HS-27A (cell line): ENCODE results near the gene PHF21A.

ENCODE experiments used
- DNase-seq: peaks from one replicate; pipeline ENCODE4 v3.0.0-alpha.2; 2012; ENCODE audit warnings: low read depth, missing footprints

Gene PHF21A

DNA sequence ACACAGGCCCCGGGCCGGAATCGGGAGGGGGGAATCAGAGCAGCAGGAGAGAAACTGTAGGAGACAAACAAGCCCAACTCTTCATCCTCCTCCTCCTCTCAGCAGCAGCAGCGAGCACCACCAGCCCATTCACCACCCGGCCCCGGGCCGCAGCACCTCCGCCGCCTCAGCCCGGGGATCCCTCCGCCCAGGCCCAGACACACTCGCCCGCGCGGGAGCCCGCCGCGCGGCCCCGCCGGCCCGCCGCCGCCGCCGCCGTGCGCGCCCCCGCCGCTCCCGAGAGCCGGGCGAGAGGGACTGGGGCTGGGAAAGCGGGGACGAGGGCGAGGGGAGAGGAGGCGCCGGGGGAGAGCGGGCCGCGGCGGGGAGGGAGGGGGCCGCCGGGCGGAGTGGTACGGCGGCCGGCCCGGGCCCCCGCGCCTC is at the start of gene PHF21A:
TSS of gene PHF21A (minus strand) at position 154 of the 423 bp plus-strand sequence. CDS start 37,235 bp downstream, outside the sequence.
- DNase-seq: peak; percentile 76

DNA sequence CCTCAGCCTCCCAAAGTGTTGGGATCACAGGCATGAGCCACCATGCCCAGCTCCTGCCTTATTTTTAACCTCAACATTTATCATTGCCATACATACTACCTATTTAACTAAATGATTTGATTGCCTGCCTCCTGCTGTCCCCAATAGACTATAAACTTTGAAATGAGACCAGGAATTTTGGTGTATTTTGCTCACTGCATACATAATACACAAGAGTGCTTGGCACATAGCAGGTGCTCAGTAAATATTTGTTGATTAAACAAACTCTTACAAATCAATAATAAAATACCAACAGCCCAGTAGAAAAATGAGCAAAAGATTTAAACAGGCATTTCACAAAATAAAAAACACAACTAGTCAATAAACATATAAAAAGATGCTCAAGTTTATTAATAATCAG is 49.5 kb upstream of the PHF21A start:
- no peak for DNase-seq

- no peak for DNase-seq
Observed at GRCh38 chr11:46162700-46163099, 41.4 kb upstream of the PHF21A start.

- no peak for DNase-seq
Observed at GRCh38 chr11:46161201-46161600, 39.9 kb upstream of the PHF21A start.

- no peak for DNase-seq
Observed at GRCh38 chr11:46160100-46160499, 38.8 kb upstream of the PHF21A start.

GRCh38 chr11:46159680-46160079 is 38.4 kb upstream of the PHF21A start:
- no peak for DNase-seq

DNA sequence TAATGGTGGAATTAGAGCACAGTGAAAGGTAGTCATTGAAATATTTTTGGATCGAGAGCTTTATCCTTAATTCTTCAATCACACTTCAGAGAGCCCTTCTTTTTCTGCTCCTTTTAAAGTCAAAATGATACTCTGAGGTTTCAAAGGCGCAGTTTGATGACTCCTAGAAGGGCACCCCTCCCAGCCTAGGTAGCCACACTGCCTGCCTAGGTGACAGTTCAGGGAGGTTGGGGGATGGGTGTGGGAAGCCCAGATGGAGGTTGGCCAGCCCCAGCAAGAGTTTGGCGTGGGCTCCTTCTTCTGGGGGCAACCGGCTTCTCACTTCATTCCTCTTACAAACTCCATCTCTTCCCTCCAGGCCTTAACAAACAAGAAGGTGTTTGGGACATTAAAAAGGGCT is 28.6 kb upstream of the PHF21A start:
- DNase-seq: no peak

DNA sequence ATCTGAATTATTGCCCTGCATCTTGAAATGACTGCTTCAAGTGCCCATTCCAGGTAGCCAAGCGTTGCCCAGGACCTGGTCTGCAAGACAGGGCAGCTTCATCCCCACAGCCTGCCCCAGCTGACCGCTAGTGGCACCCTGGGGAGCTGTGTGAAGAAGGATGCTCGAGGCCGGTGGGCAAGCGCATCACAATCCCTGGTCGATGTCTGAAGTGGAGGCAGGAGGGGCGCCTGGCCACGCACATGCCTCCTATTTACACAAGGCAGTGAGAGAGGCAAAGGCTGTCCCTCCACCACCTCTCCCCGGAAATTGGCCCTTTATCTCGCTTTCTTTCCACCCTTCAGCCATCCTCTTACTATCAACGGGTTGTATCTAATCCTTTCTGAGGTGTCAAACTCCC is 28.1 kb upstream of the PHF21A start:
- DNase-seq: no peak

- no peak for DNase-seq
Observed at GRCh38 chr11:46144741-46145140, 23.5 kb upstream of the PHF21A start.

GRCh38 chr11:46143049-46143806 is 22.0 kb upstream of the PHF21A start:
- DNase-seq: no peak

GRCh38 chr11:46142561-46142960 is 21.3 kb upstream of the PHF21A start:
- no peak for DNase-seq

- no peak for DNase-seq
Observed at GRCh38 chr11:46141597-46141996, 20.3 kb upstream of the PHF21A start.

GRCh38 chr11:46134540-46134939 is 13.3 kb upstream of the PHF21A start:
- DNase-seq: no peak

DNA sequence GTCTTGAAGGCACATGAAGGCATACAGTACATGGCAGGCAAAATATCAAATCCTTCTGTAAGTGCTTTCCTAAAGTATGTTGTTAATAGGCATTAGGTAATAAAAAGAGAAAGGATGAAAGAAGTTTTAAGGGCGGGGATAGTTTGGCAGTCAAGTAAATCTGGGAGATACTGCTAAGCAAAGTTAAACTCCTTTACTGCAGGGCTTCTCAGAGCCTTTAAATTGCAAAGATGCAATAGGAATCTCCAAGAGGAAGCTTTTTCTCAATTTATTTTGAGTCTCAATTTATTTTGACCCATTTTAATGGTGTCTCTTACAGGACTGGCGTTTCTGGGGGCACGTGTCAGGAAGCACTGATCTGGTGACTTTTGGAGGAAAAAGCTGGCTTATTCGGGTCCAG is 12.8 kb upstream of the PHF21A start:
- DNase-seq: no peak

DNA sequence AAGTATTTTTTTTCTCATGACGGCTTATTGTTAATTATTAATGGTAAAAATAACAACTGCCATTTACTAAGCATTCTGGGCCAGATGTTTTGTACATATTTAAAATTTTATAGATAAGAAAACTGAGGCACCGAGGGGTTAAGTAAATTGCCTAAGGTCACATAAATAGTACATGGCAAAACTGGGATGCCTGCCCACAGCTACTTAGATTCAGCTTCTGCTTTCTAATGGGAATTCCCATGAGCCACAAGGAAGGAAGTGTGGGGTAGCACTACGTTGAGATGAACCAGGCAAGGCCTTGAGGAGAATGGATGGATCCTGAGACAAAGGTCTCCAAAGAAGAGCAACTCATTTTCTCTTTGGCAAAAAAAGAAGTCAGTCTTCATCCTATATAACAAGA is 11.9 kb upstream of the PHF21A start:
- no peak for DNase-seq

- no peak for DNase-seq
Observed at GRCh38 chr11:46130286-46130940, 9.2 kb upstream of the PHF21A start.

- DNase-seq: no peak
Observed at GRCh38 chr11:46129133-46129532, 7.9 kb upstream of the PHF21A start.

GRCh38 chr11:46127150-46127638 is 5.9 kb upstream of the PHF21A start:
- peak; percentile 75 for DNase-seq

GRCh38 chr11:46125284-46125683 is 4.0 kb upstream of the PHF21A start:
- DNase-seq: no peak

- no peak for DNase-seq
Observed at GRCh38 chr11:46122945-46123715, 1.9 kb upstream of the PHF21A start.

DNA sequence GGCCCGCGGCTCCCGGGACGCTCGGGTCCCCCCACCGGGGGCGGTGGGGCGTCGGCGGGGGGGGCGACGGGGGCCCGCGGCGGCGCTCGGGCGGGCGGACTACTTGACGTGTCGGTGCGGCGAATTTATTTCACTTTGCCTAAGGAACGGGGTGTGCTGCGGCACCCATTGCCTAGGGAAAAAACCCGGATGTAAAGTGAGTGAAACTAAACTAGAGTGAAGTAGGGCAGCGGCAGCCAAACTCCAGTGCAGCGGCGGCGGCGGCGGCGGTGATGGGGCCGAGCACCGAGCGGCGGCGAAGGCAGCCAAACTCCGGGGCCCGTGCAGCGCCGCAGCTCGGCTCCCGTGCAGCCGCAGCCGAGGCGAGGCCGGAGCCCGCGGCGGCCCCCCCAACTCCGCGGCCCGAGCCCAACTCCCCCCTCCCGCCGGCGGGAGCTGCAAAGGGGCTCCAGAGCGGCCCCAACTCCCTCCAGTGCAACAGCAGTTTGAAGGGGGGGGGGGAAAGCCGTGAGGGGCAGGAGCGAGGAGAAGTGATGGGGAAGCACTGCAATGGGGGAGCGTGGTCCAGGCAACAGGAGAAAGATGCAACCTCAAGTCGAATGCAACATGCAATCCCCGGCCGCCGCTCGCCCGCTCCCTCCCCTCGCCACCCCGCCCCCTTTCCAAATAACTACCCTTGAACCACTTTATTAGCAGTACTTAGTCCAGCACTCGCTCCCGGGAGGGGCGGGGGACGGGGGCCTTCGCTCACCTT is 647 bp upstream of the PHF21A start:
- DNase-seq: peak; percentile 65
